Natural killer cell (primary cell): ENCODE results near the gene ATG9A. TPM values are rescaled to one million over a fixed set of nuclear protein-coding genes. Genes with fewer than 3 reads are reported as not detected.

Experiments used
- ATAC-seq, 3 donors: fragments of 150-1000 bp in 2 of 3; fragments of 200-7000 bp in 1 of 3; cut with Tn5 transposase; 1 replicate in 1 of 3; 2 replicates in 2 of 3; pipeline ENCODE4 v1.10.0; 2021; ENCODE audit warnings: mild to moderate bottlenecking in 2 of 3, moderate library complexity in 2 of 3
- DNase-seq, 2 donors: peaks; one replicate each; pipeline versions ENCODE4 v3.0.0 to v3.0.0-alpha.2; 2013 to 2021; ENCODE audit warnings: mixed read lengths in 1 of 2
- H3K27ac ChIP-seq: one replicate; pipeline ENCODE4 v1.5.1; 2013; ENCODE audit warnings: mild to moderate bottlenecking, low read length
- H3K27me3 ChIP-seq: one replicate; pipeline ENCODE4 v1.6.1; 2013; ENCODE audit warnings: low read length; ENCODE audit not compliant: control insufficient read depth, insufficient read depth
- H3K36me3 ChIP-seq: one replicate; pipeline ENCODE4 v1.6.1; 2013; ENCODE audit warnings: low read length; ENCODE audit not compliant: control insufficient read depth, insufficient read depth
- H3K4me1 ChIP-seq: one replicate; pipeline ENCODE4 v1.6.1; 2013; ENCODE audit warnings: low read length; ENCODE audit not compliant: control insufficient read depth, insufficient read depth
- H3K4me3 ChIP-seq: one replicate; pipeline ENCODE4 v1.5.1; 2013; ENCODE audit warnings: low read length
- H3K9me3 ChIP-seq: one replicate; pipeline ENCODE4 v1.6.1; 2013; ENCODE audit warnings: low read length; ENCODE audit not compliant: control insufficient read depth, insufficient read depth
- H3K27ac Mint-ChIP-seq, 2 donors: one replicate each; pipeline ENCODE4 v1.8.0; 2022; ENCODE audit warnings: mild to moderate bottlenecking in 2 of 2, mixed read lengths in 2 of 2, moderate library complexity in 1 of 2
- H3K27me3 Mint-ChIP-seq, 2 donors: one replicate each; pipeline ENCODE4 v1.8.0; 2022; ENCODE audit warnings: low read depth in 2 of 2, mixed read lengths in 2 of 2
- H3K36me3 Mint-ChIP-seq: one replicate; pipeline ENCODE4 v1.8.0; 2022; ENCODE audit warnings: mixed read lengths
- H3K4me1 Mint-ChIP-seq, 2 donors: one replicate each; pipeline ENCODE4 v1.8.0; 2022; ENCODE audit warnings: mixed read lengths in 2 of 2
- H3K4me3 Mint-ChIP-seq: one replicate; pipeline ENCODE4 v1.8.0; 2022; ENCODE audit warnings: mild to moderate bottlenecking, moderate library complexity, mixed read lengths
- H3K9me3 Mint-ChIP-seq, 2 donors: one replicate each; pipeline ENCODE4 v1.8.0; 2022; ENCODE audit warnings: mixed read lengths in 2 of 2
- WGBS: methylation state at CpG from one replicate; pipeline ENCODE4 v1.1.7; 2013; ENCODE audit warnings: missing lambda C conversion rate; ENCODE audit not compliant: insufficient coverage; 5-methylcytosine and 5-hydroxymethylcytosine counted together
- intact Hi-C: fragments of 100-400 bp; cut with micrococcal nuclease; formaldehyde crosslinking; loops from one replicate; pipeline ENCODE4 v1.14.2; 2022
- total RNA-seq, 4 donors: library from RNA; stranded (reverse); fragments of 120-200 nt in 1 of 4; gene quantifications; one replicate each; pipeline versions ENCODE4 v1.2.3 to v1.2.4, GENCODE V29; 2013 to 2022
- TF ChIP-seq, protein P1 (sequence below): fragments of 200-600 bp; IDR thresholded peaks from one replicate; pipeline ENCODE4 v1.8.0; 2022; ENCODE audit warnings: antibody characterized with exemption

Gene ATG9A
- total RNA-seq, 3 donors from 2014 or later (not counting 1 experiment from before 2014, with no cell fraction given) = 98.1 to 110 (median 108) TPM

DNA sequence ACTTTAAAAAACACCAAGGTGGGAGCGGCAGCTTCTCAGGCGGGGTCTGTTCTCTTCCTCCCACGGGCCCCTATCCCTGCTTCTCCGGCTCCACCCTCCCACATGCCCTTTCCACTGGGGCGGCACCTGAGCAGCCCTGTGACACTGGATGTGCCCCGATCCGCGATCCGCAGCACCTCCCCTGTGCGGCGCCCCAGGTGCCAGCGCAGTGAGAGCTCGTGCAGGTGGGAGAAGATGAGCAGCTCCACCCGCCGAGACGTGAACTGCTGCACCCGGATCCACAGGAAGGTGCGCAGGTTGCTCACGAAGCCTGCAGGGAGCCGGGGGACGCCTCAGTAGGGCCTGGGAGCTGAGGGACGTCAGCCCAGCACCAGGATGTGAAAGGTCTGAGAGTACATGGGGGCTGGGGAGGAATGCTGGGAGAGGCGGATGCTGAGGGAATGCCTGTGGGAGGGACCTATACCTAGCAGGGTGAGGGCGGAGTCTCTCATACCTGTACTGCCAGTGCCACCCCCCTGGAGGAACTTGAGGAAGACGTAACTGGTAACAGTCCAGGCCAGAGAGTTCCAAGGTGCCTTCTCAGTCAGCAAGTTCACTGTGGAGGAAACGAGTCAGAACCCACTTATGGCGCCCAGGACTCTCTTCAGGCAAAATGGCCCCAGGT is 13.4 kb downstream of the ATG9A start:
- Mint-ChIP-seq H3K9me3 (no peaks in the 10 kb centered on the region), H3K27ac (no peak overlapping the region), H3K4me1 (peaks cover 10 to 17% of the 10 kb centered on the region in 2 donors), H3K4me3 (no peak overlapping the region), H3K27me3 (no peaks in the 10 kb centered on the region), H3K36me3 (no peaks in the 10 kb centered on the region)
- H3K4me1 ChIP-seq = peaks cover 29% of the 10 kb centered on the region
- intact Hi-C loops = no loop called here
- no peak for DNase-seq
- no peak overlapping the region for H3K4me3 ChIP-seq
- TF ChIP-seq, protein P1, sequence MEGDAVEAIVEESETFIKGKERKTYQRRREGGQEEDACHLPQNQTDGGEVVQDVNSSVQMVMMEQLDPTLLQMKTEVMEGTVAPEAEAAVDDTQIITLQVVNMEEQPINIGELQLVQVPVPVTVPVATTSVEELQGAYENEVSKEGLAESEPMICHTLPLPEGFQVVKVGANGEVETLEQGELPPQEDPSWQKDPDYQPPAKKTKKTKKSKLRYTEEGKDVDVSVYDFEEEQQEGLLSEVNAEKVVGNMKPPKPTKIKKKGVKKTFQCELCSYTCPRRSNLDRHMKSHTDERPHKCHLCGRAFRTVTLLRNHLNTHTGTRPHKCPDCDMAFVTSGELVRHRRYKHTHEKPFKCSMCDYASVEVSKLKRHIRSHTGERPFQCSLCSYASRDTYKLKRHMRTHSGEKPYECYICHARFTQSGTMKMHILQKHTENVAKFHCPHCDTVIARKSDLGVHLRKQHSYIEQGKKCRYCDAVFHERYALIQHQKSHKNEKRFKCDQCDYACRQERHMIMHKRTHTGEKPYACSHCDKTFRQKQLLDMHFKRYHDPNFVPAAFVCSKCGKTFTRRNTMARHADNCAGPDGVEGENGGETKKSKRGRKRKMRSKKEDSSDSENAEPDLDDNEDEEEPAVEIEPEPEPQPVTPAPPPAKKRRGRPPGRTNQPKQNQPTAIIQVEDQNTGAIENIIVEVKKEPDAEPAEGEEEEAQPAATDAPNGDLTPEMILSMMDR = no peak
- no peaks in the 10 kb centered on the region for H3K9me3 ChIP-seq
- ATAC-seq = no peak
- 95% methylated on average over 27 of the region's 27 CpGs for WGBS
- no peaks in the 10 kb centered on the region for H3K27me3 ChIP-seq
- peaks cover 11% of the 10 kb centered on the region for H3K36me3 ChIP-seq
- H3K27ac ChIP-seq = no peak overlapping the region

DNA sequence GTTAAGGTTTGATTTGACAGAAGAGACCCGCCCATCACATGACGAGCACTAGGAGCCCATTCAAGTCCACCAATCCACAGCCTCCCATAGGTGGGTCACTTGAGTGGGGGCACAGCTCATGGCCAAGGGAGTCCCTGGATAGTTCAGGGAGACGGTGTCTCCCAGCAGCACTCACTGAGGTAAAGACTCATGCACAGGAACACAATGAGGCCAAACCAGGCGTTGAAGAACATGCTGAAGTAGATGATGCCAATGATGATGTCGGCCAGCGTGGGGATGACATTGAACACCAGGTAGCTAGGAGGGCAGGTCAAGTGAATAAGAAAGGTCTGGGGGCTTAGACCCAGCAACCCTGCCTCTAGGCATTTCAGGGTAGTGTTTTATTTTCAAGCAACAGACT is 14.7 kb downstream of the ATG9A start:
- no peaks in the 10 kb centered on the region for H3K9me3 Mint-ChIP-seq
- TF ChIP-seq, protein P1 = no peak
- DNase-seq = no peak
- no peak overlapping the region for H3K27ac ChIP-seq
- no peak overlapping the region for H3K4me3 ChIP-seq
- H3K36me3 Mint-ChIP-seq = no peaks in the 10 kb centered on the region
- H3K27me3 ChIP-seq = no peaks in the 10 kb centered on the region
- peaks cover 41% of the 10 kb centered on the region for H3K4me1 ChIP-seq
- WGBS = 90% methylated on average over 6 of the region's 6 CpGs
- H3K27me3 Mint-ChIP-seq = no peaks in the 10 kb centered on the region
- H3K4me3 Mint-ChIP-seq = no peak overlapping the region
- no peak overlapping the region for H3K27ac Mint-ChIP-seq
- H3K4me1 Mint-ChIP-seq = peaks cover 13 to 20% of the 10 kb centered on the region in 2 donors
- ATAC-seq = no peak
- intact Hi-C loops = loop anchor here (5.0 kb wide), 1 partner anchor 157 kb away; no protein-coding TSS in a partner anchor
- no peaks in the 10 kb centered on the region for H3K36me3 ChIP-seq
- no peaks in the 10 kb centered on the region for H3K9me3 ChIP-seq

DNA sequence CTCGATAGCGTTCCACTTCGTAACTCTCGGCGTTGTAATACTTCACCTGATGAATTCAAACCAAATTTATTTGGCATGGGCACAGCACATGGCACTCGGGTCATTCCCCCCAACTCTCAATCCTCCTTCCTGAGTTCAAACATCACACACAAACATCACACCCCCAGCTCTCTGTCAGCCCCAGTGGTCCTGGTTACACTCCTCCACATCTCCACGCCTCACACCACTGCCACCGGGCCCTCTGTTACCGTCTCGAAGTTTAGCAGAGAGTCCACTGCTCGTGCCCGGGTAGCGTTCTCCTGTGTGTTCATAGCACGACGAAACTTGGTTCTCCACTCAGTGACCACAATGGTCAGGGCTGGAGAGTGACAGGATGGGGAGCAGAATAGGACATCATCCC is 15.3 kb downstream of the ATG9A start:
- intact Hi-C loops = loop anchor here (5.0 kb wide), 1 partner anchor 157 kb away; no protein-coding TSS in a partner anchor
- peak overlapping the region in 1 of 2 donors; percentile 15 for H3K27ac Mint-ChIP-seq
- TF ChIP-seq, protein P1 = no peak

More for the DNA sequence above, 15.3 kb downstream of the ATG9A start:
- DNase-seq (no peak), ATAC-seq (no peak)
- H3K9me3 Mint-ChIP-seq = no peaks in the 10 kb centered on the region
- no peak overlapping the region for H3K4me3 ChIP-seq
- peaks cover 41% of the 10 kb centered on the region for H3K4me1 ChIP-seq
- H3K36me3 Mint-ChIP-seq = no peaks in the 10 kb centered on the region
- no peak overlapping the region for H3K27ac ChIP-seq
- peaks cover 4% of the 10 kb centered on the region for H3K36me3 ChIP-seq
- H3K27me3 ChIP-seq = no peaks in the 10 kb centered on the region
- 95% methylated on average over 15 of the region's 15 CpGs for WGBS
- H3K4me1 Mint-ChIP-seq = peaks cover 18 to 22% of the 10 kb centered on the region in 2 donors
- no peak overlapping the region for H3K4me3 Mint-ChIP-seq
- H3K9me3 ChIP-seq = no peaks in the 10 kb centered on the region
- H3K27me3 Mint-ChIP-seq = no peaks in the 10 kb centered on the region
